Measurements from ENCODE around the gene HEYL.

DNA sequence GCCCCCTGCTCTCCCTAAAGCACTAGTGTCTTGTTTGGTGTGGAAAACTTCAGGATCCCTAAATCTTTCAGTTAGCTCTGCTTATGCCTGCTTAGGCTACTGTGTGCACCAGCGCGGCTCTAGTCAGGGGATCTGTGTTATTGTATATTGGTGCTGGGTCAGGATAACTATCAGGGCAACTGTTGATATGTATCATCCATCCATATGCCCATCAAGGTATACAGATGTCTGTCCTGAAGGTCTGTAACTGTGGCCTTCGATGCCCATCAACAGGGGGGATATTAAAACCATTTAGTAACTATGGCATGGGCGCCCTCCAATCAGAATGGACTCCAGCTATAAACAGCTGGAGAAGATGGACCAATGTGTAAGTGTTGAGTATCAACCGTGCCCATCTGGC is 20.1 kb upstream of the HEYL start:
- no peak for TF ChIP-seq KDM4B (IDR thresholded peaks at IDR 0.05; ENCODE audit: borderline replicate concordance in 2 of 2, low read depth in 1 of 2)
- no peak for TF ChIP-seq ZNF232 (CRISPR knock-in tag; IDR thresholded peaks at IDR 0.05)
- no peak for TF ChIP-seq TAF1 (IDR thresholded peaks at IDR 0.05; ENCODE audit: control insufficient read depth, extremely low read depth, insufficient read depth, low read length, severe bottlenecking)
- TF ChIP-seq EP300 (IDR thresholded peaks at IDR 0.05; ENCODE audit: low read length), result no peak
- no peak for TF ChIP-seq HDAC6 (IDR thresholded peaks at IDR 0.05; ENCODE audit: low read depth, low read length)
- TF ChIP-seq RCOR1 (IDR thresholded peaks at IDR 0.05; ENCODE audit: borderline replicate concordance in 1 of 2, low read depth in 2 of 2, low read length in 2 of 2), result no peak
- no peak for TF ChIP-seq BMI1 (IDR thresholded peaks at IDR 0.05; ENCODE audit: low read length)
- TF ChIP-seq RNF219 (CRISPR knock-in tag; IDR thresholded peaks at IDR 0.05), result no peak
- no peak for TF ChIP-seq ZNF274 (IDR thresholded peaks at IDR 0.05; ENCODE audit: borderline replicate concordance, low read depth, low read length)
- TF ChIP-seq CTCF (IDR thresholded peaks at IDR 0.05 in 2 of 3, conservative IDR thresholded peaks at IDR 0.05 in 1 of 3; ENCODE audit: insufficient read depth in 2 of 3, low read depth in 1 of 3, low read length in 3 of 3), result no peak
- TF ChIP-seq SMARCA4 (IDR thresholded peaks at IDR 0.05), result no peak

All from K562 (cell line).